ENCODE measurements around the gene LRFN2.
A peak's percentile ranks its signal among the peaks of the same experiment; 100 is the strongest.

LRFN2 gene

DNA sequence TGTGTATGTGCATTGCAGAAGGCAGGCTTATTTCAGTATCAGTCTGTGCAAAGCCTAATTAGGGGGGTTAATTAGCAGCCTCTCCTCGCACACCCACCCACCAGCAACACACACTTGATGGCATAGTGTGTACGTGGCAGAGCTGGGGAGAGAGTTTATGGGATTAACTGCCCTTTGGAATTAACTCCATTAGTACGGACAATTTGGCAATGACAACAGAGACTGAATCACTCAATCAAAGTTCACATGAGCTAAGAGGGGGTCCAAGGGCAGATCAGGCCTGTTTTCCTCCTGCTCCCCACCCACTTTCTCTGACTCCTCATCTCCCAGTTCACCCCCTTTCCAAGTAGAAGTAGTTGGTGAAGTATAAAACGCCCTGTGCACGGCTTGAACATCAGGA lies 69.5 kb downstream of the LRFN2 start:
- no peak for DNase-seq (ENCODE audit: low spot score)

DNA sequence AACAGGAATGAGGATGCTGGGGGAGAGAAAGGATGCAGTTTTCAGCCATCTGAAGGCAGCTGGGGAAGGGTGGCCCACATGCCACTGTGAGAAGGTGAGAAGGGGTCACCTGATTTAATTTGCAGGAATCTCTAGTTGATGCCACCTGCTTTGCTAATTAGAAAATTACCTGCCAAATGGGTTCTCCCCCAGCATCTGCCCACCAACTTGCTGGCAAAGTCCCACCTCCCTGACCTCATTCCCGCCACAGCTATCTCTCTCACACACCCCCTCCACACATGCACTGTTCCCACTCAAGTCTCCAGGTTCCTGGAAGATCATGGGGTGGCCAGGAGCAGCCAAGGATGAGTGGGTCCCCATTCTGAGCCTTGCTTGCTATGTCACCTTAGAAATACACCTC lies 70.7 kb downstream of the LRFN2 start:
- DNase-seq (ENCODE audit: low spot score), result no peak

DNA sequence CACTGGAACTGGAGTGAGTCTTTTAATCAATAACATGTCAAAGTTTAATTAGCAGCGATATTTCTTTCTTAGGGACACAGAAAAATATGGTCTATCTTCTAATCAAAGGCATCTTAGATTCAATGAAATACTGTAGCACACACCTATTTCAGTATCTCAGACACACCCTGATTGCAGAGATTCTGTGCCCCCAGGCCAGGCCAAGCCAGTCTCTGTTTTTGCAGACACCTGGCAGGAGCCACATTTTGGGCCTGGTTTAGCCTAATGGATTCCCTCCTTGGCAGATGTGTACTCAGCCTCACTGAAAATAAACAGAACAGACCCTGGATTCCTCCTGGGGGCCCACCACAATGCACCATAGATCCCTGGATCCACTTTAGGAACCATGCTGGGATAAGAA lies 74.8 kb downstream of the LRFN2 start:
- DNase-seq (ENCODE audit: low spot score), result no peak

DNA sequence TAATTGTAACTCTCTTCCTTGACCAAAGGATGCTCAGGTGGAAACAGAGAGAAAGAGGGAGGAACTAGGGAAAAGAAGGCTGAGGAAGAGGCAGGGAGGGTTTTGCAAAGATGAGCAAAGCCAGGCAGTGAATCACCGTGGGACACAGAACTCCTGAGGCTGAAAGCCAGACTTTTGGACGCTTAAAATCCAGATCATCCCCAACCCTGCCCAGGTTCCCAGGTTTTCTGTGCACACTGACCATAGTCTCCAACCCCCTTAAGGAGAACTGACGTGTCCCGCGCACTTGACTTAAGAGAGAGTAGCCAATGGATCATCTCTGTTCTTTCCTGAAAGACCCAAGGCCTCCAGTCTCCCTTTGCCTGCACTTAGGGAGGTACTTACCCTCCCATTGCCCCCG lies 75.3 kb downstream of the LRFN2 start:
- DNase-seq (ENCODE audit: low spot score), result no peak

DNA sequence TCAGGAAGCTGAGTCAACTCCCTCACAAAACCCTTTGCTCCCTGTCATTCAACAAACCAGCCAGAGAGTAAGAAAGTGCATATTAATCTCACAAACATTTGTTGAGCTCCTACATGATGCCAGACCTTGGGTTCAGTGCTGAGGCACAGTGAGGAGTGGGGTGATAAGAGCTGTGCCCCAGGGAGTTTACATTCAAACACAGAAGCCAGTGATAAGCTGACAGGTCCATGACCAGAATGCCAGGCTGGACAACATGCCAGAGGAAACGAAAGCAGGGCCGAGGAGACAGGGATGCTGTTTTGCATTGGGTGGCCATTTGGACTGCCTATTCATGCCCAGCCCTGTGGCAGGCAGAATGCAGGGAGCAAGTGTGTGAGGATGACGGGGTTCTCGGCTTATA lies 76.7 kb downstream of the LRFN2 start:
- peak; percentile 31 for DNase-seq (ENCODE audit: low spot score)

DNA sequence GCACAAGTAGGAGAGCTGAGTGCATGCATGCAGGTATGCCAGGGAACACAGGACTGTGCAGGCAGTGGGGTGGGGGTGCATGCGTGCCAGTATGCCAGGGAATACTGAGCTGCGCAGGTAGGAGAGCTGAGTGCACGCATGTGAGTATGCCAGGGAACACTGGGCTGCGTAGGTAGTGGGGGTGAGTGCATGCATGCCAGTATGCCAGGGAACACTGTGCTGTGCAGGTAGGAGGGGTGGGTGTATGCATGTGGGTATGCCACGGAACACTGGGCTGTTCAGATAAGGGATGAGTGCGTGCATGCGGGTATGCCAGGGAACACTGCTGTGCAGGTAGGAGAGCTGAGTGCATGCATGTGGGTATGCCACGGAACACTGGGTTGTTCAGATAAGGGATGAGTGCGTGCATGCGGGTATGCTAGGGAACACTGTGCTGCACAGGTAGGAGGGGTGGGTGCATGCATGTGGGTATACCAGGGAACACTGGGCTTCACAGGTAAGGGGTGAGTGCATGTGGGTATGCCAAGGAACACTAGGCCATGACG lies 77.4 kb downstream of the LRFN2 start:
- DNase-seq (ENCODE audit: low spot score), result no peak

DNA sequence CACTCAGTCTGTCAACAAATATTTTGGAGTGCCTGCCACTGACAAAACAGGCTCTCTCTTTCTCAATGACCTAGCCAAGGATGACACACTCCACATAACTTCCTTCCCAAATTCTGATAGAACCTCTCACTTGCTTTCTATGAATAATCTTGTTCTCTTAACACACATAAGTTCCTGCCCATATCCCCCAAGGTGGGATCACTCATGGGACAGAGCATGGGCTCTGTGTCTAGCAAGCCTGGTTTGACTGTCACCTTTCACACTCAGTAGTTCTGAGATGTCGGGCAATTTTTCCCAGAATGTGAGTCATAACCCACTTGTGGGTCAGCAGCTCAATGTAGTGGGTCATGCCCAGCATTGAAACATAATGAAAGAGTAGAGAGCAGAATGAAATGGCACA lies 78.1 kb downstream of the LRFN2 start:
- peak; percentile 41 for DNase-seq (ENCODE audit: low spot score)

DNA sequence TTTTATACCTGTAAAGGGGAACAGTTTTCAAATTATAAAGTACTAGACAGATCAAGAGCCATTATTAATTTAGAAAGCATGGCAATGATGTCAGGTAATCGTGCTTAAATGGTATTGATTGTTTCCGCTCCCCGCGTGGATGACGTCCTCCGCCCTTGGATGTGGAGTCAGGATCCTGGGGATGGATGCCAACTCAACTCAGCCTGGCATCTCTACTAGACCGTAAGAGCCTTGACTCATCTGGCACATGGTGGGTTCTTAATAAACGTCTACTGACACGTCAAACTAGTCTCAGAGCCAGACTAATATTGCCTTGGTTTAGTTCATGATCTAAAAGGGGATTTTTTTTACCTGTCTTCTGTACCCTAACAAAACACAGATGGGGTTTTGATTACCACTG lies 80.2 kb downstream of the LRFN2 start:
- DNase-seq (ENCODE audit: low spot score), result peak; percentile 21

DNA sequence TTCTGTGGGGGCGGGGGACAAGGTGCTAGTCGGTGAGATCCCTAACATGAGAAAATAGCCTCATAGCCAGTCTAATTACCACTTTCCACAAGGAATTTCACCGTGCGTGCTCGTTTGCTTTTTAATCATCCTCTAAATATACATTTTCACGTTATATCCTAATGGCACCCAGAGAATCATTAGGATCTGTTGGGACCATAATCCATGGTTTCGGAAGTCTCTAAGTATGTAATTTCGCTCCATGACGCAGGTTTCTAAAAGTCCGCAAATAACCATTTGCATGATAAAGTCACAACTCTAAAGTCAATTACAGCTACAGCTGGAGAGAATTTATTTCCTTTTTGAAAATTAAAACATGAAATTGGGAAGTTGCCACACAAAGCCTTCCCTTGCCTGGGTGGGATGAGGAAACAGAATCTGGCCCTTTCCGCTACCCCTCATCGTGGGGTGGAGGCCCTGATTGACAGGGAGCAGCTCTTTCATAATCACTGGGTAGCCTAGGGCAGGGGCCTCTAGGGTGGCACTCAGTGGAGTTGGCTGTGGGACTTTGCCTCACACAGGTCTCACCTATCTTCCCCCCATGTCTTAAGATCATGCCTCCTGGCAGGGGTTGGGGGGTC lies 81.9 kb downstream of the LRFN2 start:
- no peak for DNase-seq (ENCODE audit: low spot score)

DNA sequence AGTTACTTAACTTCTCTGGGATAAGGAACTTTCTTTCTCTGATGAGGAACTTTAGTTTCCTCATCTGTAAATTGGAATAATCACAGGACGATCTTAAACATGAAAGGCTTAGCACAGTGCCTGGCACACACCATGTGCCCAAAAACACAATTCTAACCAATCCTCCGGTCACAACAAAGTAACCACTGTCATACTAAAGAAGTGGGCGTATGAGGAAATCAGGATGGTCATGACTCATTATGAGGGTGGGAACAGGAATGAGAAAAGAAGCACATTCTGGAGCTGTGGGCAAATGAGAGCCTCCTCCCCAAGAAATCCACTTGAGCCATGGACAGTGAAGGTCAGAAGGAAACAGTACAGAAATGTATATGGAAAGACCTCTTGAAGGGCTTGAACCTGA lies 82.9 kb downstream of the LRFN2 start:
- peak; percentile 30 for DNase-seq (ENCODE audit: low spot score)

DNA sequence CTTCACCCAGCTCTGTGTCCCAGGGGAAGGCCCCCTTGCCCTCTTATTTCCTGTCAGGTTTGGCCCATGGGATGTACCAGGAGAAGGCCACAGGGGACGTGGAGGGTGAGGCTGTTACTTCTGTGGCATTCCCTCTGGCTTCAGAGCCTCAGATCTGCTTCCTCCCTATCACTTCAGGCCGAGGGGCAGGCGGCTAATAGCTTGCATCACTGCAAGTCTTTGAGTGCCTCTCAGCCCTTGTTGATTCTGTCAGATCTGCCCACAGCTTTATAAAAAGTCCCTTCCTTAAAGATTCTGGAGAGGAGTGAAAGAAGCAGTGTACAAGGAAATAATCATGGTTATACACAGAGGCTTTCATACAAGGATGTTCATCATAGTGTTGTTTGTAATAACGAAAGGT lies 86.9 kb downstream of the LRFN2 start:
- no peak for DNase-seq (ENCODE audit: low spot score)

DNA sequence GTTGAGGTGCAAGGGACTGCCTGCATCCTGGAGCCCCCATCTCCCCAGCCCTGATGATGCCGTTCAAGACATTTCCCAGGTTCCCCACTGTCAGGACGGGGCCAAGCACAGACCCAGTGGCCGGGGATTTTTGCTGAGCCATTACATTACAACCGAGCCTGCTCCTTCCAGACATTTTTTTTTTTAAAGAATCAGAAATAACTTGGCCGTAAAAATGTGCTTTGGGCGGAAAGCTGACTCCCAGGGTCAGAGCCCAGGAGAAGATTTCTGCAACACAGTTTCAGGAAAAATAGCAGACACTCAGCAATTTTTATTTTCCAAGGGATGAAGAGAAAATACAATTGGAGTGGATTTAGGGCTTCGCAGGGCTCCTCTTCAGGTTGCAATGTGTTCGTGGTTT lies 87.9 kb downstream of the LRFN2 start:
- no peak for DNase-seq (ENCODE audit: low spot score)

DNA sequence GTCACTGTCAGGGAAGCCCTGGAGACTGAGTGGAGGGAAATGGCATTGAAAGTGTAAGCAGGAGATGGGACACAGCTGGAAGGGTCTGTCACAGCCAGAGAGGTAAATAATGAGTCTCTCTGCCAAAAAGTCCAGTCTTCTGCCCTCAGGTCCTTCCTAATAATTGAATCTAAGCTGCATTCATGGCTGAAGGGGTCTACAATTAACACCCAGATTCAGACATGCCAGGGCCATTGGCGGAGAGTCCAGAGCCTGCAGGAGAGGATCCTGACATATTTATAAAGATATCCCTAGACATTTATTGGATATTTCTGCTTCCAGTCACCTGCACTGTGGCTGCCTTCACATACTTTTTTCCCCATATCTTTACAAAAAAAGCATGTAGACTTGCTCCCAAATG lies 89.0 kb downstream of the LRFN2 start:
- no peak for DNase-seq (ENCODE audit: low spot score)

DNA sequence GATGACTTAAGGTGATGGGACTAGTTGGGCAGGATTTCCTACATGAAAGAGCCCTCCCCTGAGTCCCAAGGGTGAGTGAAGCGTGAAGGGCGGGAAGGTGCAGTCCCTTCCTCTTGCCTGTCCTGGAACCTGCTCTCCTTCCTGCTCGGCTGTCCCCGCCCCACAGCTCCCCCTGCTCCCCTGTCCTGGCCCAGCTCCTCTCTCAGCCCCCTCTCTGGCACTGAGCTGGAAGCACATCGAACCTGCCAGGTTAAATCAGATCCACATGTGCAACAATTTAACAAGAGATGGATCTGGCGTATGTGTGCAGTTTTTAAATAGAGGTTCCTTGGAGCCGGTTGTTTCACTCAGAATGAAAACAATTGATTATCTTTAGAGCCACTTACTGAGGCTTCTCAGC lies 95.0 kb downstream of the LRFN2 start:
- no peak for DNase-seq (ENCODE audit: low spot score)

DNA sequence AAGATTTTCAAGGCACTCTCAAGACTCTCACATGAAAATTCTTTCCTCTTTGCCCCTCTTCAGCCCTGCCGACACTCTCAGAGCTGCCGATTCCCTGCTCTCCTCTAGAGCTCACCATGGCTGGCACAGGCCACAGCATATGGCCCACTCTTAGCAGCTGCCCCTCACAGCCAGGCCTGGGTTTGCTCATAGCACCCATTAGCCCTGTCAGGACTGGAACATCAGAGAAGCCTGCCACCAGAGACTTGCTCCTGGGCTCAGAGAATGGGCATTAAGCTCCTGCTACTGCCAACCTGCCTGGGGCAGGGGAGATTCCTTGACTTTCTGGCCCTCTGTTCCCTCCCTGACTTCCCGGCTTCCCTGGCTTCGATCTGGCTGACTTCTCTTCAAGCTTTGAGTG lies 96.7 kb downstream of the LRFN2 start:
- DNase-seq (ENCODE audit: low spot score), result no peak

DNA sequence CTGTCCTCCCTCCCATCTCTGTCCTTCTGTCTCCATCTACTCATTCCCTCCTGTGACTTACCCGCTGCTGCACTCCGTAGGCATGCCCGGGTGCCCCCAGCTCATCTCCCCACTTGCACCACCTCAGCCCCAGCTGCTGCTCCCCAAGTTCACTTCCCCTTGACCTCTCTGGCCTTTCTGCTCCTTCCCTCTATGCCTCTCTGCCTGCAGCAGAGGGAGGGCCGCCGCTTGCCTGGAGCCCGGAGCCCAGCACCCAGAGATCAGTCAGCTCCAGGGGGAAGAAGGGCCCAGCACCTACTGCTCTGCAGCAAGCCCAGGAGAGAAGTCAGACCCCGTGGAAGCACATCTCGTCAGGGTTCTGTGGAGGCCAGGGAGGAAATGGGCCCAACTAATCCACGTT lies 97.4 kb downstream of the LRFN2 start:
- DNase-seq (ENCODE audit: low spot score), result no peak

DNA sequence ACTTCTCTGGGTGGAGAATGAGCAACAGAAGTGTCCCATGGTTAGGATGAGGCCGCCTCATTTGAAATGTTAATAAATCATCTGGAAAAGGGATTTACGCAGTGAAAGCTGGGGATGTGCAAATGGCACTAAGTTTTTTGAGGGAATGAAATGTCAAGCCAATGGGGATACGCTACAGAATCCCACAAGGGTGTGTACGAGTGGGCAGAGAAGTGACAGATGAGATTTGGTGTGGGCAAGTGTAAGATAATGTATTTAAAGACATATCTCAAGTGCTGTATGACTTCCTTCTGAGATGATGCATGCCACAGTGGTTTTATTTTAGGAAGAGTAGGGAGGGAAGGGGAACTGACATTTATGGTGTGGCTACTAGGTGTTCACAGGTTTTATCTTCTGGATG lies 100.6 kb downstream of the LRFN2 start:
- no peak for DNase-seq (ENCODE audit: low spot score)

DNA sequence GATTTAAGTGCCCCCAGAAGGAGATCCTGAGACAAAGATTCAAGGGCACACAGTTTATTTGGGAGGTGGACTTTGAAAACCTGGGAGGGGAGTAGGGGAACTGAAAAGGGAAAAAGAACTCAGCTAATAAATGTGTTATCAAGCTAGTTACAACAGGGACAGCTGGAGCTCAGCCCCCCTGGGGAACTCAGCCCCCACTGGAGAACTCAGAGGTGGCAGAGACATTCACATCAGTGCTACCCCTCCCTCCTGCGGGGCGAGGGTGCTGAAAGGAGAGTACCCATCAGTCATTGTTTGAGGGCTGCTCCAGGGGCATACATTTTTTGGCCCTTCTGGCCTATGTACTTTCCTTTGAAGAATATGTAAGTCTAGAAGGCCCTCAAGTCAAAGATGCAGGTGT lies 101.4 kb downstream of the LRFN2 start:
- DNase-seq (ENCODE audit: low spot score), result no peak

DNA sequence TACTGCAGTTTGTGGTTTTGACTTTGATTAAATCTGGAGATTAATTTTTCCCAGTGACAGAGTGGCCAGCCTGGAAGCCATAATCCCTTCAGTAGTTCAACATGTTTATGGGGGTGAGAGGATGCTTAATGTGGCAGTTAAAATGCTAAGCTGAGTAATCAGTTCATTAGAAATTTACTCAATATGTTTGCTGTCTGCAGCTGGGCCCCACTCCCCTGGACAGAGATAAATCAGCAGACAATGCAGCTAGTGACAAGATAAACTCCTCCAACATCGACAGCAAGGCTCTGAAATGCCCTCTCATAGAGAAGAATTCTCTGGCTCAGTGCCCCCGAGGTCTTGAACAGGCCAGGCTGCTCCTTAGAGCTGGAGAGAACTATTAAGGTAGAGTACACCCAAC lies 101.9 kb downstream of the LRFN2 start:
- DNase-seq (ENCODE audit: low spot score), result no peak

DNA sequence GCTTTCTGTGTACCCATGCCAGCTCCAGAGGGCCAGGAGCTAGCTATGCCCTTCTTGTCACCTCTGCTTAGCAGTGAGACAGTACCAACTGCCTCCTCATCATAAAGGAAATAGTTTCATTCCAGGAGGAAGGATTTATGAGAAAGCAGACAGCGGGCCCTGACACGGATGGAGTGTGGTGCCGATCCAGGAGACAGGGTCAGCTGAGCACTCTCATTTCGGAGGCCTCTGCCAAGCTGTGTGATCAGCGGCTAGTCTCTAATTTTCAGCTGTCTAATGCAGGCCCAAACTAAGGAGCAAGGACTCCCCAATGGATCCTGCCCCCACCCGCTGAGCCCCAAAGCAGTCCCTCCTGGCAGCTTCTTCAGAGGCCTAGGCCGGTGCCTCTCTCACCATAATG lies 103.1 kb downstream of the LRFN2 start:
- DNase-seq (ENCODE audit: low spot score), result no peak

DNA sequence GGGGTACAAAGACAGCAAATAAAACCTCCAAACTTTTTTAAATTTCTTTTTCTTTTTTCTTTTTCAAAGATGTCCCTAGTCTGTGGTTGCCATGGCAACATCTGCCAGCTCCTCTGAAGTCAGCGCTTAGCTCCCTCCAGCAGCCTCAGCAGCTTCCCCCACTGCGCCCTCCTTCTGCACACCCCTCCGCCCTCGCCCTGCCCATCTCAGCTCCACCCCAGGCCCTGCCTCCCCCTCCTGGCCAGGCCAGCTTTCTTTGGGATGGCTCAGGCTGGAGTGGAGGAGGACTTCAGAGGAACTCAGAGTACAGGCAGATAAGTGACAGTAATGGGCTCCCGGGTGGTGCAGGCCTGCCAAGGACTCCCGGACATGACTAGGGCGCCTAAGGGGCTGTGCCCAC lies 104.6 kb downstream of the LRFN2 start:
- DNase-seq (ENCODE audit: low spot score), result no peak

DNA sequence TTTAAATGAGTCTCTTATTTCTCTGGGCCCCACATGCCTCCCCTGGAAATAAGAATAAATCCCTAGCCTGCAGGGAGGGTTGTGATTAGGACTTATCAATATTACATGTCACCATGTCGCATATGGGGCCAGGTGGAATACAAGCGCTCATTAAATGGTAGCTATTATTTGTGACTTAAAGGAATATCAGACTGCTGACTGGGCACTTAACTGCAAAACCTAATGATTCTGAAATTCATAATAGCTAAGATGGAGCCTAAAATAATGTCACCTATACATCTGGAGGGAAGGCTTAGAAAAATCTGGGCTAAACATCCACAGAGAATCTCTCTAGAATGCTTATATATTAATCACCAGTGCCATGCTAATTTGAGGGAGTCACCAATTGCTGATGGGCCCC lies 106.5 kb downstream of the LRFN2 start:
- DNase-seq (ENCODE audit: low spot score), result no peak

DNA sequence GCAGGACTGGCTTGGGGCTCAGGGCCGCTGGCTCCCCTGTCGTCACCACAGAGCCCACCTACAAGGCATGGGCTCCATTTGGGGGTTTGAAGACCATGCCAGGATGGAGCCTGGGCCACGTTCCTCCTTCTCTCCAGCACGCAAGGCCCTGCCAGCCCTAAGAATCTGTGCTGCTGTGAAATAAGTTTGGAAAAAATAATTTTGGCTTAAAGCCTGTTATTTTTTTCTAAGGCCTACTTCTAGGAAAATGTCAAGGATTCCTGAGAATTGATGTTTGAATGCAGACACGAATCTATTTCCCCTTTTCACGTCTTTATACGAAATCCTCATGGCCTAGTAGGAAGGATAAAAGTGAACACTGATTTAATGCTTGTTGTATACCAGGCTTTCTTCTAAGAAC lies 107.5 kb downstream of the LRFN2 start:
- no peak for DNase-seq (ENCODE audit: low spot score)

DNA sequence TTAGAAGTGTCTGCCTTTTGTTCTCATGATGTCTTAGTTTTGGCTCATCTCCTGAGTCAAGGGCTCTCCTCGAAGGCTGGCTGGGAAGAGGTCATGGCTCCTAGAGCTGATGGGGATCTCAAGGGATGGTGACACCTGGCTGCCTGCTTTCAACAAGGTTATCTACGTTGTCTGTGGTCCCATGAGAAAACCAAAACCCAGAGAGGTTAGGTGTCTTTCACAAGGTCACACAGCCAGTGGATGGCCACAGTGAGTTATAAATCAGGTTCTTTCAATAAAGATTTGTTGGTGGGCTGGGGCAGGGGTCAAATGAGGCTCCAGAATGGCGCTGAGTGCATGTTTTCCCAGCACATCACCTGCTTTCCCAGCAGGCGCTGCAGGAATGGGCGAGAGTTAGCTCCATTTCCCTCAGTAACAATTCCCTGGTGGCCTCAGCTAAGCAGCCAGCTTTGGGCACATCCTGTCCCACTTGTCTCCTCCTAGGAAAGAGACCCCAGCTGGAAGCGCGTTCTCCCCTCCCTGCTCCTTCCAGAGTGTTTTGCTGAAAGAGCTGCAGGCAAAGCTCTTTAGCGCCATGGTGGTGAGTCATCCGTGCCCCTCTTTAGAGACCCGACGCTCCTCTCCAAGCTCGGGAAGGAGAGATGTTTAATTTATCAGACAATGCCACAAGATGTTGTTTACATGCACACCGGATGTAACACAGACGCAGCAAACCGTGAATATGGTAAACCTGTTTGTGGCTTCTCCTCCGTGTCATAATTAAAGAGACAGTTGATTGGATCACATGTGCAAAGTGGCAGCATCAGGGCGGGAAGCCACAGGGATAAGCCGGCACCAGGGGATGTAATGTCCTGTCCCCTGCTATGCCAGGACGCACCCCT lies 109.7 kb downstream of the LRFN2 start:
- DNase-seq (ENCODE audit: low spot score), result no peak

Data from kidney tubule cell (primary cell).